Right forelimb (tissue), 1 donor: Measurements from ENCODE around the gene CHST3.

Source experiments
- DNase-seq: peaks from one replicate; pipeline ENCODE4 v3.0.0-alpha.2; 2018

The CHST3 gene

GRCh38 chr10:72034761-72035160 lies 70.6 kb downstream of the CHST3 start:
- no peak for DNase-seq

GRCh38 chr10:72035252-72035887 lies 71.2 kb downstream of the CHST3 start:
- no peak for DNase-seq

GRCh38 chr10:72037266-72037665 lies 73.1 kb downstream of the CHST3 start:
- no peak for DNase-seq

- no peak for DNase-seq
Observed at GRCh38 chr10:72037811-72038210, 73.6 kb downstream of the CHST3 start.

GRCh38 chr10:72038458-72039001 lies 74.3 kb downstream of the CHST3 start:
- no peak for DNase-seq

GRCh38 chr10:72039377-72039776 lies 75.2 kb downstream of the CHST3 start:
- DNase-seq, result no peak

- DNase-seq, result no peak
Observed at GRCh38 chr10:72041491-72041890, 77.3 kb downstream of the CHST3 start.

- no peak for DNase-seq
Observed at GRCh38 chr10:72043016-72043834, 79.0 kb downstream of the CHST3 start.

GRCh38 chr10:72044417-72045041 lies 80.3 kb downstream of the CHST3 start:
- DNase-seq, result peak; percentile 68

- DNase-seq, result no peak
Observed at GRCh38 chr10:72045586-72045985, 81.4 kb downstream of the CHST3 start.

- DNase-seq, result peak; percentile 95
Observed at GRCh38 chr10:72048450-72049124, 84.4 kb downstream of the CHST3 start.

- DNase-seq, result no peak
Observed at GRCh38 chr10:72049472-72049871, 85.3 kb downstream of the CHST3 start.

- DNase-seq, result no peak
Observed at GRCh38 chr10:72049969-72050781, 86.0 kb downstream of the CHST3 start.

GRCh38 chr10:72050873-72051272 lies 86.7 kb downstream of the CHST3 start:
- no peak for DNase-seq

- no peak for DNase-seq
Observed at GRCh38 chr10:72053690-72054089, 89.5 kb downstream of the CHST3 start.

- no peak for DNase-seq
Observed at GRCh38 chr10:72056113-72056512, 91.9 kb downstream of the CHST3 start.

GRCh38 chr10:72056932-72057751 lies 92.9 kb downstream of the CHST3 start:
- no peak for DNase-seq

- no peak for DNase-seq
Observed at GRCh38 chr10:72058347-72058898, 94.2 kb downstream of the CHST3 start.

- DNase-seq, result no peak
Observed at GRCh38 chr10:72058989-72059842, 95.0 kb downstream of the CHST3 start.
